ENCODE results near the gene BRSK2. TPM values are rescaled to one million over a fixed set of nuclear protein-coding genes. Genes with fewer than 3 reads are reported as not detected.

The BRSK2 gene
- total RNA-seq, 4 donors from 2014 or later = 1.4 to 8.6 (median 2.0) TPM

GRCh38 chr11:1475841-1476240, 86.1 kb downstream of the BRSK2 start:
- WGBS, 2 donors (ENCODE audit: low coverage in 1 of 2) = 91 to 96% methylated on average over 9 to 11 of the region's 12 CpGs
- H3K9me3 ChIP-seq = no peaks in the 10 kb centered on the region
- peaks cover 11 to 56% (median 22%) of the 10 kb centered on the region in 3 donors for H3K4me1 ChIP-seq
- H3K36me3 ChIP-seq = peaks cover 0 to 100% of the 10 kb centered on the region in 2 donors
- no peak for TF ChIP-seq EP300 (IDR thresholded peaks at IDR 0.05)
- TF ChIP-seq POLR2AphosphoS5 (IDR thresholded peaks at IDR 0.05) = no peak
- TF ChIP-seq POLR2A (IDR thresholded peaks at IDR 0.05) = no peak
- no peak for TF ChIP-seq CTCF (IDR thresholded peaks at IDR 0.05)
- H3K4me3 ChIP-seq = no peak overlapping the region
- no peak overlapping the region for H3K27ac ChIP-seq
- no peak for ATAC-seq
- no peaks in the 10 kb centered on the region for H3K27me3 ChIP-seq

GRCh38 chr11:1476940-1477736, 87.4 kb downstream of the BRSK2 start:
- WGBS, 2 donors (ENCODE audit: low coverage in 1 of 2) = 68 to 85% methylated on average over 5 to 10 of the region's 20 CpGs
- TF ChIP-seq POLR2A (IDR thresholded peaks at IDR 0.05) = no peak
- TF ChIP-seq EP300 (IDR thresholded peaks at IDR 0.05) = no peak
- peaks cover 12 to 61% (median 33%) of the 10 kb centered on the region in 3 donors for H3K4me1 ChIP-seq
- no peaks in the 10 kb centered on the region for H3K27me3 ChIP-seq
- peaks cover 0 to 87% of the 10 kb centered on the region in 2 donors for H3K36me3 ChIP-seq
- ATAC-seq = no peak
- H3K27ac ChIP-seq = peak overlapping the region in 2 of 4 donors; percentile 91 to 96
- no peaks in the 10 kb centered on the region for H3K9me3 ChIP-seq
- H3K4me3 ChIP-seq = no peak overlapping the region

- 80 to 86% methylated on average over 2 to 4 of the region's 13 CpGs for WGBS, 2 donors (ENCODE audit: low coverage in 1 of 2)
- H3K4me1 ChIP-seq = peaks cover 12 to 61% (median 42%) of the 10 kb centered on the region in 3 donors
- no peak for ATAC-seq
- H3K27me3 ChIP-seq = no peaks in the 10 kb centered on the region
- H3K9me3 ChIP-seq = no peaks in the 10 kb centered on the region
- no peak overlapping the region for H3K4me3 ChIP-seq
- TF ChIP-seq POLR2A (IDR thresholded peaks at IDR 0.05) = no peak
- TF ChIP-seq CTCF (IDR thresholded peaks at IDR 0.05) = no peak
- TF ChIP-seq POLR2AphosphoS5 (IDR thresholded peaks at IDR 0.05) = no peak
- no peak for TF ChIP-seq EP300 (IDR thresholded peaks at IDR 0.05)
- peak overlapping the region in 3 of 4 donors; percentile 91 to 96 (median 95) for H3K27ac ChIP-seq
- peaks cover 0 to 78% of the 10 kb centered on the region in 2 donors for H3K36me3 ChIP-seq
Measured at GRCh38 chr11:1478011-1478410, 88.3 kb downstream of the BRSK2 start.

GRCh38 chr11:1478544-1478943, 88.8 kb downstream of the BRSK2 start:
- ATAC-seq = no peak

GRCh38 chr11:1479006-1479677, 89.4 kb downstream of the BRSK2 start:
- H3K9me3 ChIP-seq = no peaks in the 10 kb centered on the region
- no peak for ATAC-seq
- H3K27me3 ChIP-seq = no peaks in the 10 kb centered on the region
- peaks cover 0 to 67% of the 10 kb centered on the region in 2 donors for H3K36me3 ChIP-seq
- TF ChIP-seq POLR2AphosphoS5 (IDR thresholded peaks at IDR 0.05) (no peak), POLR2A (IDR thresholded peaks at IDR 0.05) (no peak), EP300 (IDR thresholded peaks at IDR 0.05) (no peak), CTCF (IDR thresholded peaks at IDR 0.05) (no peak)
- peaks cover 12 to 69% (median 53%) of the 10 kb centered on the region in 3 donors for H3K4me1 ChIP-seq
- no peak overlapping the region for H3K4me3 ChIP-seq
- H3K27ac ChIP-seq = peak overlapping the region; percentile 57 to 96 (median 93)
- 60% methylated on average over 1 of the region's 9 CpGs; no CpG with 5 or more reads in 1 of the 2 donors for WGBS, 2 donors (ENCODE audit: low coverage in 1 of 2)

More at GRCh38 chr11:1478544-1478943, 88.8 kb downstream of the BRSK2 start:
- H3K27ac ChIP-seq = peak overlapping the region in 3 of 4 donors; percentile 91 to 96 (median 95)
- 40% methylated on average over 4 of the region's 9 CpGs; no CpG with 5 or more reads in 1 of the 2 donors for WGBS, 2 donors (ENCODE audit: low coverage in 1 of 2)
- no peaks in the 10 kb centered on the region for H3K9me3 ChIP-seq
- H3K4me1 ChIP-seq = peaks cover 12 to 63% (median 47%) of the 10 kb centered on the region in 3 donors
- peaks cover 0 to 73% of the 10 kb centered on the region in 2 donors for H3K36me3 ChIP-seq
- no peak overlapping the region for H3K4me3 ChIP-seq
- no peak for TF ChIP-seq POLR2AphosphoS5 (IDR thresholded peaks at IDR 0.05)
- no peaks in the 10 kb centered on the region for H3K27me3 ChIP-seq

Measured in gastroesophageal sphincter (tissue), 4 donors.